ENCODE results near the gene RXRA. TPM values are rescaled to one million over a fixed set of nuclear protein-coding genes. Genes with fewer than 3 reads are reported as not detected.
A peak's percentile ranks its signal among the peaks of the same experiment; 100 is the strongest.

The RXRA gene
- total RNA-seq, 1 donor from 2014 or later: 83.3 TPM

DNA sequence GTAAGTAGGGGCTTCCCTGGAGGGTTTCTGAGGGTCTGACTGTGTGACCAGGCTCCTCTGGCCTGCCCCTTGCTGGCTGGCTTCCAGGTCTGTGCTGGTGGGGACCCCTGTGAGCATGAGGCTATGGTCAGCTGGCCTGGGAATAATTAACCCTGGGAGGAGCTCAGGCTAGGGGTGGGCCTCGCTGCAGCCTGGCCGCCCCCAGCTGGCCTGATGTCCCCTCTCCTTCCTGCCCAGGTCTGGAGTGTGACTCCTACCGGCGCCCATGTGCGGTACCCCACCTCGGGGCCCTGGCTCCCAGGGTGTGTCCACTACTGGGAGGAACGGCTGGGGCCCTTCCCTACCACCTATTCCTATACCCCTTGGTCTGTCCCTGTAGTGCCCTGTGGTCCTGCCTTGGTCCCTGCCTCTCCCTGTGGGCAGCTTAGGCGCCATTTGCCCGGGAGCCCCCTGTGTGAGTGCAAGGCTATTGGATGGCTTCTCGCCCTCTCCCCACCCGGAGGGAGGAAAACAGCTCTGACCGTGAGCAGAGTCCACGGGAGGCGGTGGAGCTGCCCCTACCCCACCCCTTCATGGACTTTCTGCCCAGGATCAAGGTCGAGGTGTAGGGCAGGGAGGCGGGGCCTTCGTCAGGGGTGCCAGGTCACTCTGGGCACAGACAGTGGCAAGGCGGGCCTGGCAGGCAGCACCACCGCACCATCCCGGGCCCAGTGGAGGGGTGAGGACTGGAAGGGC is 9.4 kb downstream of the RXRA start:
- DNase-seq (ENCODE audit: low spot score): no peak
- H3K27me3 Mint-ChIP-seq (ENCODE audit: unreplicated experiment): peaks cover 11% of the 10 kb centered on the region
- H3K9me3 Mint-ChIP-seq (ENCODE audit: unreplicated experiment): no peaks in the 10 kb centered on the region
- peaks cover 14% of the 10 kb centered on the region for H3K4me1 Mint-ChIP-seq (ENCODE audit: unreplicated experiment)
- no peak overlapping the region for H3K4me3 Mint-ChIP-seq (ENCODE audit: unreplicated experiment)
- TF ChIP-seq, protein P1, sequence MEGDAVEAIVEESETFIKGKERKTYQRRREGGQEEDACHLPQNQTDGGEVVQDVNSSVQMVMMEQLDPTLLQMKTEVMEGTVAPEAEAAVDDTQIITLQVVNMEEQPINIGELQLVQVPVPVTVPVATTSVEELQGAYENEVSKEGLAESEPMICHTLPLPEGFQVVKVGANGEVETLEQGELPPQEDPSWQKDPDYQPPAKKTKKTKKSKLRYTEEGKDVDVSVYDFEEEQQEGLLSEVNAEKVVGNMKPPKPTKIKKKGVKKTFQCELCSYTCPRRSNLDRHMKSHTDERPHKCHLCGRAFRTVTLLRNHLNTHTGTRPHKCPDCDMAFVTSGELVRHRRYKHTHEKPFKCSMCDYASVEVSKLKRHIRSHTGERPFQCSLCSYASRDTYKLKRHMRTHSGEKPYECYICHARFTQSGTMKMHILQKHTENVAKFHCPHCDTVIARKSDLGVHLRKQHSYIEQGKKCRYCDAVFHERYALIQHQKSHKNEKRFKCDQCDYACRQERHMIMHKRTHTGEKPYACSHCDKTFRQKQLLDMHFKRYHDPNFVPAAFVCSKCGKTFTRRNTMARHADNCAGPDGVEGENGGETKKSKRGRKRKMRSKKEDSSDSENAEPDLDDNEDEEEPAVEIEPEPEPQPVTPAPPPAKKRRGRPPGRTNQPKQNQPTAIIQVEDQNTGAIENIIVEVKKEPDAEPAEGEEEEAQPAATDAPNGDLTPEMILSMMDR (IDR thresholded peaks at IDR 0.05; ENCODE audit: unreplicated experiment): no peak
- peaks cover 6% of the 10 kb centered on the region for H3K36me3 Mint-ChIP-seq (ENCODE audit: low read depth, unreplicated experiment)
- H3K27ac Mint-ChIP-seq (ENCODE audit: unreplicated experiment): no peak overlapping the region

DNA sequence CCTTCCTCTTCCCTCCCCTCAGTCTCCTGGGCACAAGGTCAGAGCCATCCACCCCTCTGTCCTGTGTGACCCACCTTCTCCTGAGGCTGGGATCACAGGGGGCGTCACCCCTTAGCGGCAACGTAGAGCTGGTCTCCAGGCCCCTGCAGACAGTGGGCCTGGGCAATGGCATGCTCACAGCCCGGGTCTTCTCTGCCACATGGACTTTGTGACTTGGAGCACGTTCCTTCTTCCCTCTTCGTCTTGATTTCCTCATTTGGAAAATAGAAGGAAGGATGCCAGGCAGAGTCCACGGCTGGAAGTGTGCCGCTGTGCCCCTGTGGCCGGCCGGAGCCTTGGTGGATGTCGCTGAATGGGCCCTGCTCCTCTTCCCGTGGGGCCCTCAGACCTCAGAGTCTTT is 10.0 kb downstream of the RXRA start:
- Mint-ChIP-seq H3K27me3 (ENCODE audit: unreplicated experiment) (peaks cover 12% of the 10 kb centered on the region), H3K27ac (ENCODE audit: unreplicated experiment) (no peak overlapping the region), H3K4me3 (ENCODE audit: unreplicated experiment) (no peak overlapping the region), H3K4me1 (ENCODE audit: unreplicated experiment) (peaks cover 13% of the 10 kb centered on the region), H3K36me3 (ENCODE audit: low read depth, unreplicated experiment) (peaks cover 6% of the 10 kb centered on the region), H3K9me3 (ENCODE audit: unreplicated experiment) (no peaks in the 10 kb centered on the region)
- TF ChIP-seq, protein P1 (IDR thresholded peaks at IDR 0.05; ENCODE audit: unreplicated experiment): no peak
- no peak for DNase-seq (ENCODE audit: low spot score)

DNA sequence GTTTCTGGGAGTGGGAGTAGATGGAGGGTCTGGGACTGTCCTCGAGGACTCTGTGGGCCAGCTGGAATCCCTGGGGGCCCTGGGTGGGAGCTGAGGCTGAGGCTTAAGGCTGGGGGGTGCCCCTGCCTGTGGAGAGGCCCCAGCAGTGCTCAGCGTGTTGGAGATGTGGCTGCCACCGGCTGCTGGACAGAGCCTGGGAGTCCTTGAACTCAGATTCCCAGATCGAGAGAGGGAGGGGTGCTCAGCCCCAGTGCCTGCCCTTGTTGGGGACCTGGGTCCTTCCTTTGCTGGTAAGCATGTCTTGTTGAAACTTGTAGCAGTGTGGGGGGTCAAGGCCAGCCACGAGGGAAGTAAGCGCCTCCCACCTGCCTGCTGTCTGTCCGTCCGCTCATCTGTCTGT is 10.7 kb downstream of the RXRA start:
- no peak for DNase-seq (ENCODE audit: low spot score)
- Mint-ChIP-seq H3K9me3 (ENCODE audit: unreplicated experiment) (no peaks in the 10 kb centered on the region), H3K27ac (ENCODE audit: unreplicated experiment) (no peak overlapping the region), H3K27me3 (ENCODE audit: unreplicated experiment) (peaks cover 12% of the 10 kb centered on the region), H3K36me3 (ENCODE audit: low read depth, unreplicated experiment) (peaks cover 6% of the 10 kb centered on the region), H3K4me3 (ENCODE audit: unreplicated experiment) (no peak overlapping the region), H3K4me1 (ENCODE audit: unreplicated experiment) (peaks cover 16% of the 10 kb centered on the region)
- TF ChIP-seq, protein P1 (IDR thresholded peaks at IDR 0.05; ENCODE audit: unreplicated experiment): no peak

DNA sequence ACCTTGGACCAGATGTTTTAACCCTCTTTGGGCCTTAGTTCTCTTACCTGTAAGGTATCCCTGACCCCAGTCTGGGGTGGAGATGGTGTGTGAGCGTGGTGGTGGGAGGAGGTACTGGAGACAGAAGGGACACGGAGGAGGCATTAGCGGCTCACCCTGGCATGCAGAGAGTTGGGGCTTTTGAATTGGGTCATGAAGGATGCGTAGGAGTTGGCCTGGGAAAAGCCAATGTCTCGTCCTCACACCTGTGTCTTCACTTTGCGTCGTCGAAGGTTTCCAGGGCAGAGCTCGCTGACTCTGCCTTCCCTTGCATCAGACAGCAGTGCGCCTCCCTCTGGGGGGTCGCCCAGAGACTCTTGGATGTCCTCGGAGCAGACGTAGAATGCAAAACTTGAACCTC is 11.2 kb downstream of the RXRA start:
- H3K27ac Mint-ChIP-seq (ENCODE audit: unreplicated experiment): peak overlapping the region; percentile 46
- no peaks in the 10 kb centered on the region for H3K9me3 Mint-ChIP-seq (ENCODE audit: unreplicated experiment)
- H3K27me3 Mint-ChIP-seq (ENCODE audit: unreplicated experiment): peaks cover 12% of the 10 kb centered on the region
- TF ChIP-seq, protein P1 (IDR thresholded peaks at IDR 0.05; ENCODE audit: unreplicated experiment): no peak
- peak overlapping the region; percentile 40 for H3K4me3 Mint-ChIP-seq (ENCODE audit: unreplicated experiment)
- DNase-seq (ENCODE audit: low spot score): no peak
- peaks cover 6% of the 10 kb centered on the region for H3K36me3 Mint-ChIP-seq (ENCODE audit: low read depth, unreplicated experiment)
- peaks cover 20% of the 10 kb centered on the region for H3K4me1 Mint-ChIP-seq (ENCODE audit: unreplicated experiment)

DNA sequence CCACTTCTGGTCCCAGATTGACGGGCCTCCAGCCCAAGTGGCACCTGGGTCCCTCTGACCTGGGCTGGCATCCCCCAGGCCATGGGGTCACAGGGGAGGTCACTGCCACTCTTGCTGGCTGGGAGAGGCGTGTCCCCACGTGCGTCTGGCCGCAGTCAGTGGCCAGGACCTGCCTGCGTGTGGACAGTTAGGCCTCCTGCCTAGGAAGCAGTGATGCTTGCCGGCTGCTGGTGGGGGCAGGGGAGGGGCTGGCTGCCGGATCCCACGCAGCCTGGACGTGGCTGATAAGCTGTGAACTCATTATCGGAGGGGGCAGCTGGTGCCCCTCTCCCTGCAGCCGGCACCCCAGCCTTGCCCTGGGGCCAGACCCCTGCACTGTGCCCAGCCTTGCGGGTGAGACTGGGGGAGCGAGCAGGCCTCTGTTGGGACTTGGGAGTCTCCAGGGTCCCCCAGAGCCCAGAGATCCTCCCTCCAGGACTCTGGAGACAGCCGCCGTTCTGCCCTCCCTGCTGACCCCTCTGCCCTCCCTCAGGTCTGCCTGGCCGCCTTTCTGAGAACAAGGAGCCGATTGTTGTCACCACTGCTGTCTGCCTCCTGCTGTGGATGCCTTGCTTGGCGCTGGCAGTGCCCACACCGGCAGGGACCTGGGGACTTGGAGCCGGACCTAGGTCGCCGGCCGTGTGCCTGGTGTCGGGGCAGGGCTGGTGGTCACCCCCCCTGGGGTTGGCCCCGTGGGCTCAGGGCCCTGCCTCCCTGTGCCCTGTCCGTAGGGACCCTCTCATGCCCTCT is 12.3 kb downstream of the RXRA start:
- Mint-ChIP-seq H3K27me3 (ENCODE audit: unreplicated experiment) (peaks cover 19% of the 10 kb centered on the region), H3K4me3 (ENCODE audit: unreplicated experiment) (no peak overlapping the region), H3K9me3 (ENCODE audit: unreplicated experiment) (no peaks in the 10 kb centered on the region), H3K27ac (ENCODE audit: unreplicated experiment) (no peak overlapping the region), H3K4me1 (ENCODE audit: unreplicated experiment) (peaks cover 29% of the 10 kb centered on the region), H3K36me3 (ENCODE audit: low read depth, unreplicated experiment) (peaks cover 9% of the 10 kb centered on the region)
- DNase-seq (ENCODE audit: low spot score): no peak
- TF ChIP-seq, protein P1 (IDR thresholded peaks at IDR 0.05; ENCODE audit: unreplicated experiment): no peak
